Fibroblast of lung (primary cell): ENCODE measurements around the gene SNAP91.

Experiments
- EZH2 ChIP-seq: IDR thresholded peaks from 2 replicates; pipeline ENCODE4 v1.5.1; 2012; ENCODE audit warnings: low read length, control low read depth, mild to moderate bottlenecking; ENCODE audit errors: missing control alignments
- TF ChIP-seq, protein P1 (sequence below), 2 donors: IDR thresholded peaks in 1 of 2; conservative IDR thresholded peaks in 1 of 2; 1 replicate in 1 of 2; 2 replicates in 1 of 2; pipeline ENCODE4 v1.5.1; 2011 to 2012; ENCODE audit warnings: low read length in 2 of 2, control low read depth in 1 of 2, inconsistent platforms in 1 of 2, low read depth in 1 of 2, mild to moderate bottlenecking in 1 of 2

DNA sequence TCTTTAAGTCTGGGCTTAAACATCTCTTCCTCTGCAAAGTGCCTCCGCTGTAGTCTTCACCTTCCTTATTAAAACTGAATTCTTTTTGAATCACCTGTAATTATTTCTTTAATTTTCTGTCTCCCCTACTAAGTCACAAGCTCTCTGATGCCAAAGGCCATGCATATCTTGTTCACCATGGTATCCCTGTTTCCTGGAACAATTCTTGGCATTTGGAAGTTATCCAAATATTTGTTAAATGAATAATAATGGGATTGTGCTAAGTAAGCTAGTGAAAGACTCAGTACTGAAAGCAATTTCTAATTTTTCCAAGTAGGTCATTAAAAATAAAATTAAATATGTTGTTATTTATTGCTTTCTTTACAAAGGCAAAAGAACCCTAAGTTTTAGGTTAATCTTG lies 12.2 kb downstream of the SNAP91 start:
- TF ChIP-seq, protein P1, sequence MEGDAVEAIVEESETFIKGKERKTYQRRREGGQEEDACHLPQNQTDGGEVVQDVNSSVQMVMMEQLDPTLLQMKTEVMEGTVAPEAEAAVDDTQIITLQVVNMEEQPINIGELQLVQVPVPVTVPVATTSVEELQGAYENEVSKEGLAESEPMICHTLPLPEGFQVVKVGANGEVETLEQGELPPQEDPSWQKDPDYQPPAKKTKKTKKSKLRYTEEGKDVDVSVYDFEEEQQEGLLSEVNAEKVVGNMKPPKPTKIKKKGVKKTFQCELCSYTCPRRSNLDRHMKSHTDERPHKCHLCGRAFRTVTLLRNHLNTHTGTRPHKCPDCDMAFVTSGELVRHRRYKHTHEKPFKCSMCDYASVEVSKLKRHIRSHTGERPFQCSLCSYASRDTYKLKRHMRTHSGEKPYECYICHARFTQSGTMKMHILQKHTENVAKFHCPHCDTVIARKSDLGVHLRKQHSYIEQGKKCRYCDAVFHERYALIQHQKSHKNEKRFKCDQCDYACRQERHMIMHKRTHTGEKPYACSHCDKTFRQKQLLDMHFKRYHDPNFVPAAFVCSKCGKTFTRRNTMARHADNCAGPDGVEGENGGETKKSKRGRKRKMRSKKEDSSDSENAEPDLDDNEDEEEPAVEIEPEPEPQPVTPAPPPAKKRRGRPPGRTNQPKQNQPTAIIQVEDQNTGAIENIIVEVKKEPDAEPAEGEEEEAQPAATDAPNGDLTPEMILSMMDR (conservative IDR thresholded peaks at IDR 0.05 in 1 of 2, IDR thresholded peaks at IDR 0.05 in 1 of 2; ENCODE audit: low read depth in 1 of 2, low read length in 2 of 2) = no peak
- TF ChIP-seq EZH2 = no peak
